Suppressor macrophage treated with lipopolysaccharide for 1 hour (primary cell): ENCODE results near the gene FOXO6.
A peak's percentile ranks its signal among the peaks of the same experiment; 100 is the strongest.

Experiments used
- DNase-seq, 3 donors: peaks; one replicate each; pipeline ENCODE4 v3.0.0-alpha.2; 2020 to 2022

The FOXO6 gene

DNA sequence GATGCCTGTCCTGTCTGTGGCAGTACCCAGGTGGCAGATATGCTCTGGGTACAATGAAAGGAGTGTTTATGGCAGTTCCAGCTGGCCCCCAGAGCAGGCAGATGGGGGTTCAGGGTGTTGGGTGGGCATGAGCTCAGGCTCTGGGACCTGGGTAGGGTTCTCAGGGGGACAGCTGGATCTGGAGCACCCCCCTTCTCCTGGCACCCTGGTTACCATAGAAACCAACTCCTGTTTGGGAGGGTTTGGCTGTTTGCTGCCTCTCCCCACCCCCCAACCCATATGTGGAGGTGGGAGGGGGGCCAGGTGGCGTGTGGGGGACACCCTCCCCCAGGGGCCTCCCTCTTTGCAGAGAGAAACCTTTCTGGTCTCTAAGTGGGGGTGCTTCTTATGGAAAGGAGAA, 7.1 kb downstream of the FOXO6 start:
- DNase-seq, result no peak

DNA sequence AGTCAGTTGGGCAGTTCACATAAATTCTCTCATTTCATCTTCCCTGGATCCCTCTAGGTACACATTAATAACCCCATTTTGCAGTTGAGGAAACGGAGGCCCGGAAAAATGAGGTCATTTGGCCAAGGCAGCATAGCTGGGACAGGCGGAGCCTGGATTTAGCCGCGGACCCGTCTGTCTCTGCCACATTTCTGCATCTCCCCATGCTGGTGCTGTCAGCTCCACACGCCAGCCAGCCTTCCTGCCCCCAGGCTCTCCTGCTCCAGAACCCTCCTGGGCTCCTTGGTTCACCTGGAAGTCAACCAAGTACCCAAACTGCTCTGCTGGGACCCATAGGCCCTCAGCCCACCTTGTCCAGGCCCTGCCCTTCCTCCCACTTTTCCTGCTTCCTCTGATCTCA, 7.6 kb downstream of the FOXO6 start:
- no peak for DNase-seq

DNA sequence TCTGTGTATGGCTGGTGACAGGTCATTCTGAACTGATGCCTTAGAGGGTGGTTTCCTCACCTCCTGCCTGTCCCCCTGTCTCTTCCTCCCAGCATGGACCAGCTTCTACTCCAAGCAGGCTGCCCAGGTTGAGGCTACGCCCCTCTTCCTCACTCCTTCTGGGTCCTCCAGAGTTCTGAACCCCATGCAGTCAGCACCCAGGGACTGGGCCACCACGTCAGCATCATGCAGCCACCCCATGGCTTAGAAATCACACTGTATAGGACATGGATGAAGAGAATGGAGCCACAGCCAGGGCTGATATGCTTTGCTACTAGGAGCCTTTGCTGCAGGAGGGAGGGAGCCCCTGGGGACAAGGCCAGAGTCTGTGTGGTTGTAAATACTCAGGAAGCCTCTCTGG, 8.3 kb downstream of the FOXO6 start:
- no peak for DNase-seq

DNA sequence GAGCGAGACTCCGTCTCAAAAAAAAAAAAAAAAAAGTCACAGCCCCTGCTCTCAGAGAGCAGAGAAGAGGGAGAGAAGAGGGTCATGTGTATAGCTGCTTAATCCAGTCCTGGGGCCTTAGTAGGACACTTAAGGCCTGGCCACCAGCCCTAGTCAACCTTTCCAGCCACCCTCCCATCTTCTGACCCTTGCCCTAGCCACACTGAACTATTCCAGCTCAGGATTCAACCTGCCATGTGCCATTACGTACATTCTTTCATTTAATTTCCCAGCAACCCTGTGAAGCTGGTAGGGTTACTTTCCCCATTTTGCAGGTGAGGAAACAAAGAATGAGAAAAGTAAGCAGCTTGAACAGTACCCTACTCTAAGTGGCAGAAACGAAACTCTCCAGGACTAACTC, 9.0 kb downstream of the FOXO6 start:
- no peak for DNase-seq

DNA sequence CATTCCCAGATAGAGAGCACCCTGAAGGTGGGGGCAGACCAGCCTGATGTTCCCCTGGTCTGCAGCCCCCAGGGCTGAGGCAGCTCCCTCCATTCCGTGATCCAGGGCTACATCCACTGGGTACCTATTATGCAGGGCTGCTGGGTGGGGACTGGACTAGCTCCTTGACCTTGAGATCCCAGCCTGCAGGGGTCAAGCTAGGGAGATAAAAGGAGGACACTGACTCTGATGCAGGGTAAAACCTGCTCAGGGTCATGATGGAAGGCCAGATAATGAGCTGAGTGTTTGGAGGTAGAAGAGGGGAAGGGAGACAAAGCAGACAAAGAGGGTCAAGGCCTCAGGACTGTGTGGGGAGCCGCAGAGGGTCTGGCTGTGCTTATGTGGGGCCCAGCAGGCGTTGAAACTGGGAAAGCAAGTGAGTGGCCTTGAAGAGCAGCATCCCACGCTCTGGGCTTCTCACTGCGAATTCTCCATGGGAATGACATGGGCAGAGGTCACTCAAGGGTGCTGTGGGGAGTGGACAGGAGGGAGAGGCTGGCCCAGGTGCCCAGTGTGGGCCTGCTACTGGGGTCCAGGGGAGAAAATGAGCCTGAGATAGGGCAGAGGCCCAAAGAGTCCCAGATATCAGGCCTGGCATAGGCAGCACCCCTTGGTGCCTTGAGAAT, 9.7 kb downstream of the FOXO6 start:
- DNase-seq, result no peak

DNA sequence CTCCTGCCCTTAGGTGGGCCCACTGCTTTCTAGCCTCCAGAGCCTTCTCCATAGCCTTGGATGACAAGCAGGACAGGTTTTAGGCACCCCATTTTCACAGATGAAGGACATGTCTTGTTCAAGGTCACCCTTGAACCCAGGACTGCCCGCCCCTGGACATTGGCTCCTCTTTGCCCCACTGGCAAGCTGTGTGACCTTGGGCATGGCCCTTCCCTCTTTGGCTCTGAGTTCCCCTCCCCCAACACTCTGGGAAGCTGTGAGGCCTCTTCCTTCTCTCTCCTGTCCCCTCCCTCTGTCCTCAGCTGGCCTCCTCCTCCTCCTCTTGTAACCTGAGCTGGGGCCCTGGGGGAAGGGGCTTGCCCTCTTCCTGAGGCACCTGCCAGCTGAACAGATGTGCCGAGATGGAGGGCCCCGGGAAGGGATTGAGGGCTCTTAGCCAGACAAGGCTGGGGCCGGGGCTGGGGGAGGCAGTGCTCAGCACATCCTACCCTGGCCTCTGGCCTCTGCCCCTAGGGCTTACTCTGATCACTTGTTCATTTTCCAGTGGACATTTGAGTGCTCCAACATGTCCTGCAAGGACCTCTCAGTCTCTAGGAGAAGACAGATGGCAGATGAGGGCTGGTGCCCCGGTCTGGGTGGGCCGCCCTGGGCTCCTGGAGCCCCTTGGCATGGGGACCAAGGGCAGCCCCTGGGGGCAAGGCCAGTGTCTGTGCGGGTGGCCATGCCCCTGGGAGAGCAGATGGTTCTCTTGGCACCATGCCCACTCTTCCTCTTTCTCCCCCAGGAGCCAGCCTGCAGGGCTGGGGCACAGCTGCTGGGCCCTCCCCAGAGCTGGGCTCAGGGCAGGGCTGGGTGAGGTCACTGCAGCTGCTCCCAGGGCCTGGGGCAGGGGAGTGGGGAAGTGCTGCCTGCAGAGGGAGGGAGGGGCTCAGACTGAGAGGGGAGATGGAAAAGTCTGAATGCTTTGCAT, 10.7 kb downstream of the FOXO6 start:
- DNase-seq, result peak; percentile 57 to 77 (median 60)

DNA sequence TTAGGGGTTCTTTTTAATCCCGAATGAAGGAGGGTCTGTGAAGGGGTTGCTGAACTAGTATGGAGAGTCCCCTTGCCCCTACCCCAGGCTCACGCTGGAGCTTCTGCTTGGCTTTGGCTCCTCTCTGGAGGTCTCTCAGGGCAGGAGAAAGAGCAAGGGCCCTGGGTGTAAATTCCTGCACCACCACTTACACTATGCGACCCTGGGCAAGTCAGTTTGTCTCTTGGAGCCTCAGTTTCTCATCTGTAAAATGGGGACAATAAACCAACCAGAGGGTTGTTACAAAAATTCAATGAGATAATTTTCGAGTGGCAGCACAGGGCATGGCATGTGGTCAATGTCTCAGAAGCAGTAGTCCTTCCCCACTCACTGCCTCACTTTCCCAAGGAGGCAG, 11.4 kb downstream of the FOXO6 start:
- DNase-seq, result no peak

DNA sequence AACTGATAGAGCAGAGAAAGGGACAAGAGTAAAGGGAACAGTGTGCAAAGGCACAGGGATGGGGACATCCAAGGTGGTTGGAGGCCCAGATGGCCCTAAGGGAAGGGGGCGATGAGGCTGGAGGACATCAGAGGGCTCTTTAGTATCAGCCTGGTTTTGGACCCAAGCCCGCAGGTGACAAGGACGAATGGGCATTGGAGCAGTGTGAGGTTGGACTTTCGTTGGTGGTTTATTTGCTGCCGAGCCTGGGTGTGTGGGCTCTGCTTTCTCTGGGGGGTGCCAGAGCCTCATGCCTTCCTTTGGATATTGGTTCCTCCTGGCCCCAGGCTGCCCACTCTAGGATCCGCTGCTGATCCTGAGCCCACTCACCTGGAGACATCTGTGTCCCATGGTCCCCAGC, 12.1 kb downstream of the FOXO6 start:
- DNase-seq, result no peak

DNA sequence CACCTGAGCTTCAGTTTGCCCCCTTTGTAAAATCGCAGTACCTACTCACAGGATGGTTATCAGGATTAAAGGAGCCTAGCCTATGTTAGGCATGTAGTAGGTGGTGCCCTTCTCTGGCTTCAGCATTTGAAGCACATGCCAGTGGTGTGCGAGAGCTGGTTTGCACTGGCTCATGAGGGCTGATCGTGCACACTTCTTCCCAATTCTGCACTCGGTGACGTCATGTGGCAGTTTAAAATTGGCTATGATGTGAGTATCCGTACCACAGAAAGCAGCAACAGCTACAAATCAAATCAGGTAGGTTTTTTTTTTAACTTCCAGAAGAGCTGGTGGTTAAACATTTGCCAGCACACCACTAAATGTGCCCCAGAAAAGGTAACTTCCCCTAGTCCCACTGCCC, 13.5 kb downstream of the FOXO6 start:
- no peak for DNase-seq

DNA sequence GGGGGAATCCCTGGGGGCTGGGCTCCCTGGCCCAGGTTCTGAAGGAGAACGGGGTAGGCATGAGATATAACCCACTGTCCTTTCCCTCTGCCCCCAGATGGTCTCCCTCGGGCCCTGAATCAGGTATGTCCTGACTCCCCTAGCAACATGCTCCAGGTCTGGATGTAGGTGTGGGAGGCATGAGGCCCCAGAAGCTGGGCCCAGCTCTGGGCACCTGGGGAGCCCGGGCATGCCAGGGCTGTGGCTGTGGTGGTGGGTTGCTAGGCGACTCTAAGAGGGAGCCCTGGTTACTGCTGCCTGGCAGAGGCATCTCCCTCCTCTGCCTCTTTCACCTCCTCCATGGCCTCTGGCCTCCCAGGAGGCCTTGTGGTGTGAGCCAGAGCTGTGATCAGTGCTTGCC, 16.2 kb downstream of the FOXO6 start:
- no peak for DNase-seq

DNA sequence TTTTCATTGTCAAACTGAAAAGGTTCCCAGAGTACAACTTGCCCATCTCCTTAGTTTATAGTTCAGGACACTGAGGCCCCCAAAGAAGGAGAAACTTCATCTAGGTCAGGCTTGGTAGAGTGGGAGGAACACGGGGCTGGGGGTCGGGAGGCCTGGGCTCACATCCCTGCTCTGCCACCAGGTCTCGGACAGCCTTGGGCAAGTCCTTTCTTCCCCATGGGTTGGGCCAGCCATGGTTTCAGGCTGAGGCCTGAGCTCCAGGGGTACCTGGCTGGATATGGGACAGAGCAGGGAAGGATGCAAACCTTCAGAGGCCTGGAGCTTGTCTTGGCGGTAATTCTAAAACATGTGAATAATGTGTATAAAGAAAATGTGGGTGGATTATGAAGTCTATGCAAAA, 17.0 kb downstream of the FOXO6 start:
- no peak for DNase-seq

DNA sequence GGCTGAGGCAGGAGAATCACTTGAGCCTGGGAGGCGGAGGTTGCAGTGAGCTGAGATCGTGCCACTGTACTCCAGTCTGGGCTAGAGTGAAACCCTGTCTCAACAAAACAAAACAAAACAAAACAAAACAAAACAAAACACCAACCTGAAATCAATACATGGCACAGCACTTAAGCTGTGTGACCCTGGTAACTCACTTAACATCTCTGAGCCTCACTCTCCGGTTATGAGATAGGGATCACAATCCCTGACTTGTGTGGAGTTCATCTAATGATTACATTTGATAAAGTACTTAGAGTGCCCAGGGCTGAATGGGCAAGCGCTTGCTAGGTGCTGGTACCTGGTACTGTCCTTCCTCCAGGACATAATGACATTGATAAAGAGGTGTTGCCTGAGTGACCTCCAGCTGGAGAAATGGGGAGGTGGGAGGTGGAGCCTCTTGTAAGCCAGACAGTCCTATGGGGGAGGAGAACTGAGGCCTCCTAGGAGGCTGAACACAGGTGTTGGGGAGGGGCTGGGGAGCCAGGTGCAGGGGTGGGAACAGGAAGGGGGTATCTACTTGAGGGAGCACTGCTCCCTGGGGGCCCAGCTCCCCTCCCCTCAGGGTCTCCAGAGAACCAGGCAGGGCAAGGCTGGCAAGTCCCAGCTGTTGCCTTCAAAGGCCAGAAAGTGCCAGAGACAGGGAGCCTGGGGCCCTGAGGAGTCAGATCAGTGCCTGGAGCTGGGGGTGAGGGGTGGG, 17.9 kb downstream of the FOXO6 start:
- DNase-seq, result no peak

DNA sequence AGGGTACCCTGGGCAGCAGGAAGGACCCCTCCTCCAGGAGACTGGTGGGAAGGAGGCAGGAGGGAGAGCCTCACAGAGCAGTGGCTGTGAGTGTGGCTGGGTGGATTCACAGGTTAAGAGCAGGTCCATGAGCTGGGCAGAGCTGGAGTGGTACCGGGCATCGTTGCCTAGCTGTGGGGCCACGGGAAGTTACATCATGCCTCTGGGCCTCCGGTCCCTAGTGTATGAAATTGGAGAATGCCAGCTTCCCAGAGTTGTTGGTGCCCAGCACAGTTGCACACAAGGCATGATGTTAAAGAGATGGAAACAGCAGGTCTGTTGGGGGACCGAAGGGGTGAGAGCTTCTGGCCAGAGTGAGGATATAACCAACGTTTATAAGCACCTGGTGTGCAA, 18.5 kb downstream of the FOXO6 start:
- no peak for DNase-seq

DNA sequence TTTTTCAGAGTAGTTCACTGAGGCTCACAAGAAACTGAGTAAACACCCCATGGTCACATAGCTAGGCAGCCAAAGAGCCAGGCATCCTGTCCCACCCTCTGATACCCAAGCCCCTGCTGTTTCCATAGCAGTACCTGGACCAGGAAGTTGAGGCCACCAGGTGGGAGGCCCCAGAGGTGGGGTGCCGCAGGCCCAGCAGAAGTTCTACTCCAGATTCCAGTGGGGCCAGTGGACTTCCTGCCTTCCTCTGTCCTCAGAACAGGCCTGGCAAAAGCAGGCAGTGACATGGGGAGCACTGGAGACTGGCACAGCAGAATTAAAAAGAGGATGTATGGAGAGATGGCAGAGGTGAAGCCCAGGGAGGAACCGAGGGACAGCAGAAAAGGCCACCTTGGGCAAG, 19.0 kb downstream of the FOXO6 start:
- DNase-seq, result no peak

DNA sequence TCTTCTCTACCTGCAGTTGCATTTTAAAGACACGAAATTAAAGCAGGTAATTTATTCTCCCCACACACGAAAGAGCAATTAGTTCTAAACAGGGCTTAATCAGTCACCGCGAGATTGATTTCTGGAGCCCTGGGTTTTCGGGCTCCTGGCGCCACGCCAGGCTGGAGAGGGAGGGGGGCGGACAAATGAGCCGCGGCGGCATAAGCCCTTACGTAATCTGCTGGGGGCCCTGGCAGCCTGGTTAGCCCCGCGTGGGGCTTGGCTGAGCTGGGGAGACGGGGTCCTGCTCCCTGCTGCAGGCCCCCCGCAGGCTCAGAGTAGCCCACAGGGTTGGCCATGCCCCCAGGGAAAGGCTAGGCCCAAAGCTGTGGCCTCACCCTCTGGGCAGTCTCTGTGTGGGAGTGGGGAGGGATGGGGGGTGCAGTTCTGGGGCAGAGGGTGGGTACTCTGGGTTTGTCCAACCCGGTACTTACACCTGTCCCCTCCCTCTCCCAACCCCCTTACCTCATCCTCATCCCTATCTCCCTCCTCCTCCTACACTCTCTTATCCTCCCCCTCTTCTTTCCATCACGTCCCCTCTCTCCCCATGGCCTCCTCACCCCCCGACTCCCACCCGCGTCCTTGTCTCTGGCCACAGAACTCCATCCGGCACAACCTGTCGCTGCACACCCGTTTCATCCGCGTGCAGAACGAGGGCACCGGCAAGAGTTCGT, 19.9 kb downstream of the FOXO6 start:
- peak in 2 of 3 donors; percentile 29 to 33 for DNase-seq

DNA sequence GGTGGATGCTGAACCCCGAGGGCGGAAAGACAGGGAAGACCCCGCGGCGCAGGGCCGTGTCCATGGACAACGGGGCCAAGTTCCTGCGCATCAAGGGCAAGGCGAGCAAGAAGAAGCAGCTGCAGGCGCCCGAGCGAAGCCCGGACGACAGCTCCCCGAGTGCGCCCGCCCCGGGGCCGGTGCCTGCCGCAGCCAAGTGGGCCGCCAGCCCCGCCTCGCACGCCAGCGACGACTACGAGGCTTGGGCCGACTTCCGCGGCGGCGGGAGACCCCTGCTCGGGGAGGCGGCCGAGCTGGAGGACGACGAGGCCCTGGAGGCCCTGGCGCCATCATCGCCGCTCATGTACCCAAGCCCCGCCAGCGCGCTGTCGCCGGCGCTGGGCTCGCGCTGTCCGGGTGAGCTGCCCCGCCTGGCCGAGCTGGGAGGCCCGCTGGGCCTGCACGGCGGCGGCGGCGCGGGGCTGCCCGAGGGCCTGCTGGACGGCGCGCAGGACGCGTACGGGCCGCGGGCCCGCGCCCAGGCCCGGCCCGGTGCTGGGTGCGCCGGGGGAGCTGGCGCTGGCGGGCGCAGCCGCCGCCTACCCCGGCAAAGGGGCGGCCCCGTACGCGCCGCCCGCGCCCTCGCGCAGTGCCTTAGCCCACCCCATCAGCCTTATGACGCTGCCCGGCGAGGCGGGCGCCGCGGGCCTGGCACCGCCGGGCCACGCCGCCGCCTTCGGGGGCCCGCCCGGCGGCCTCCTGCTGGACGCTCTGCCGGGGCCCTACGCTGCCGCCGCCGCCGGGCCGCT, 20.7 kb downstream of the FOXO6 start:
- peak; percentile 20 to 52 (median 46) for DNase-seq

DNA sequence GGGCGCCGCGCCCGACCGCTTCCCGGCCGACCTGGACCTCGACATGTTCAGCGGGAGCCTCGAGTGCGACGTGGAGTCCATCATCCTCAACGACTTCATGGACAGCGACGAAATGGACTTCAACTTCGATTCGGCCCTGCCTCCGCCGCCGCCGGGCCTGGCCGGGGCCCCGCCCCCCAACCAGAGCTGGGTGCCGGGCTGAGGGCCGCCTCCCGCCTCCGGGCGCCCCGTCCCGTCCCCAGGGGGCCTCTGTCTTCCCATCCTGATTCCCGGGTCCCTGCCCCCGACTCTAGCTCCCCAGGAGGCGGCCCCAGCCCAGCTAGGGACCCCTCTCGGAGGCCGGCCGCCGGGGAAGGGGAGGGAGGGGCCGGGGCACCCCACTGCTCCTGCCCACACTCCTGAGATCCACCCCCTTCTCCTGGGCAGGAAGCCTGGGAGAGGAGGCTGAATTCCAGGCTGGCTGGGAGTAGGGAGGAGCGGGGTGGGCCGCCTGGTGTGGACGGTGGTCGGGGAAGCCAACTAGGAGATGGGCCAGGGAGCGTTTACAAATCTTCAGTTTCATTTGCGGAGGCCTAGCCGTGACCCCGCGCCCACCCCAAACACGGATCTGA, 21.4 kb downstream of the FOXO6 start:
- no peak for DNase-seq

DNA sequence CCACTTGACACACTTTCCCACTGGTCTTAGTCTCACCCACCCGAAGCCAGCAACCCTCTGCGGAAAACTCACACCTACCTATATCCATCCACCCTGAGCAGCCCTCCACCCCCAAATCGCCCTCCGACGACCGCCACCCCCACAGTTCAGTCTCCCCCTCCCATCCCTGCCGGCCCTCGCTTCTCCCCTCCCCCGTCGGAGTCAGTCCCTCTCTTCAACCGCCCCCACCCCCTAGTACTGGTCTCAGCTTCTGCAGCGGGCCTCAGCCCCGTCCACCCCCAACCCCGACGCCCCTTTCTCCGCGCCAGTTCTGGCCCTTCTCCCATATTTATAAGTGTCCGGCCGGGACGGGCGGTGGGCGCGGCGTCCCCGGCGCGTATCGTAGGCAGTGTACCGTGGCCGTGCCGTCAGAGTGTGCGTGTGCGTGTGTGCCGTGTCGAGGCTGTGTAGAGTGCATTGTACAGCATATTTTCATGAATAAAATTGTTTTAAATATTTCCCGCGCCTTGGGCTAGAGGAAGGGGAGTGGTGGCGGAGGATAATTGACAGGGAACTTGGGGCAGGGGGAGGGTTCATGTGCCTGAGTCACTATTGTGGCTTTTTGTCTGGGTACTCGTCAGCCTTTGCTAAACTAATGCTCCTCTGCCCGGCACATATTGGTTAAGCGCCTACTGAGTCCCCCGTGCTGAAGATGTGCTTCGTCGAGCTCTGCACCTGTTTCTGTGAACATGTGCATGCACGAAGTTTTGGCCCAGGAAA, 22.0 kb downstream of the FOXO6 start:
- peak; percentile 62 to 73 (median 66) for DNase-seq

DNA sequence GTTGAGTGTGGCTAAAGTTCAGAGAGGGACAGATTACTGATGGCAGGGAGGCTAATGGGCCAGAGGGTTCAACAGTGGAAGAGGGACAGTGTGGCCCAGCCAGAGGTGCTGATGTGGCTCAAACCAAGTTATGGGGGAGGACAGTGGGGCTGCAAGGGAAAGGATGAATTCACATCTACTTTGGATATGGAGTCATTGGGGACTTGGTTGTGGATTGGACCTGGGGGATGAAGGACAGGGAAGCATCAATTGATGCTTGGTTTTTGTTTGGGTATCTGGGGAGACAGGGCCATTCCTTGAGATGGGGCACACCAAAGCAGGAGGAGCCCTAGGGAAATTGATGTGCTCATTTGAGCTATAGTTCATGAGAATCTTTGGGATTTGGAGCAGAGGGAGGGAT, 23.3 kb downstream of the FOXO6 start:
- no peak for DNase-seq

DNA sequence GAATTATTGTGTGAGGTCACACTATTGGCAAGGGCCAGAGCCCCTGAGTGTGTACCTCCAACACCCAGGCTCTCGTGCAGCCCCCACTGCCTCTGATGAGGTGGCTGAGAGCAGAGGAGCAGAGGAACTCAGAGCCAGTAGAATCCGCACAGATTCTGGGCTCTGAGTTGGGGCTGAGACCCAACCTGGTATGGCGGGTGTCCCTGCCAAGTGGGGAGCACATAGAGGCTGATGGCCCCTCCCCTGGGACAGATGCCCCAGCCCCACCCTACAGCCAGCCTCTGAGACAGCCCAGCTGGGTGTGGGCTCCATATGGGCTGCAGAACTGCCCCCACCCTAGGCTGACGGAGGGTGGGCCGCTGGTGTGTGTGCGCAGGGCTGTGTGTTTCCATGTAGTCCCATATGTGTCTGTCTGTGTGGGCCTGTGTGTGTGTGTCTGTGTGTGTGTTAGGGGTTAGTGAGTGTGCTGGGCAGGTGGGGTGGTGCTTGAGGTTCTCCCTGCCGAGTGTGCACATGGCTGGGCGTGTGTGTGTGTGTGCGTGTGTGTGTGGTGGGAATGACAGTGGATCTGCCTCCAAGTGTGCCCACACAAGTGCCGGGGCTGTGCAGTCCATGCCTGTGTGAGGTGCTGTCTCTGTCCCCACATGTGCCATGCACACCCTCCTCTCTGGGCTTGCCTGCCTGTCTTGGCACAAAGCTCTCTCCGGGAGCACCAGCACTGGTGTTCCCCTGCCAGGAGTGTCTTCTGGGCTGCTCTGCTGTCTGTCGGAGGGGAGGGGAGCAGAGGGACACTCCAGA, 24.4 kb downstream of the FOXO6 start:
- DNase-seq, result no peak
